Right renal cortex interstitium (tissue), 3 donors: ENCODE data around the gene FYB2. TPM values are rescaled to one million over a fixed set of nuclear protein-coding genes. Genes with fewer than 3 reads are reported as not detected.

Experiments
- DNase-seq, 3 donors: peaks; one replicate each; pipeline ENCODE4 v3.0.0-alpha.2; 2013; ENCODE audit warnings: low read depth in 3 of 3, low spot score in 2 of 3
- polyA plus RNA-seq, 3 donors: library from polyadenylated mRNA; unstranded; fragments of 120-200 nt; gene quantifications; one replicate each; pipeline ENCODE4 v1.2.1, GENCODE V29; 2013; ENCODE audit not compliant: insufficient read length in 3 of 3

The FYB2 gene
- polyA plus RNA-seq, 3 donors = 0.72 to 1.2 (median 0.81) TPM

GRCh38 chr1:56835657-56836056, 16.5 kb upstream of the FYB2 start:
- no peak for DNase-seq

- DNase-seq = no peak
Measured at GRCh38 chr1:56834137-56834900, 15.1 kb upstream of the FYB2 start.

GRCh38 chr1:56833088-56833487, 13.9 kb upstream of the FYB2 start:
- no peak for DNase-seq

GRCh38 chr1:56831871-56832693, 12.9 kb upstream of the FYB2 start:
- DNase-seq = peak in 2 of 3 donors; percentile 63 to 69

GRCh38 chr1:56830052-56830451, 10.8 kb upstream of the FYB2 start:
- DNase-seq = no peak

GRCh38 chr1:56827711-56828110, 8.5 kb upstream of the FYB2 start:
- DNase-seq = no peak

- no peak for DNase-seq
Measured at GRCh38 chr1:56825436-56825835, 6.2 kb upstream of the FYB2 start.

- no peak for DNase-seq
Measured at GRCh38 chr1:56824938-56825337, 5.7 kb upstream of the FYB2 start.

- DNase-seq = no peak
Measured at GRCh38 chr1:56824271-56824670, 5.1 kb upstream of the FYB2 start.

GRCh38 chr1:56821462-56821797, 2.2 kb upstream of the FYB2 start:
- DNase-seq = no peak

- no peak for DNase-seq
Measured at GRCh38 chr1:56820755-56821461, 1.7 kb upstream of the FYB2 start.

- DNase-seq = no peak
Measured at GRCh38 chr1:56817716-56818463, 1.3 kb downstream of the FYB2 start.

GRCh38 chr1:56816909-56817308, 2.3 kb downstream of the FYB2 start:
- no peak for DNase-seq

GRCh38 chr1:56816264-56816663, 2.9 kb downstream of the FYB2 start:
- no peak for DNase-seq

- no peak for DNase-seq
Measured at GRCh38 chr1:56814205-56814604, 5.0 kb downstream of the FYB2 start.

GRCh38 chr1:56811331-56811730, 7.9 kb downstream of the FYB2 start:
- no peak for DNase-seq

GRCh38 chr1:56808410-56808809, 10.8 kb downstream of the FYB2 start:
- DNase-seq = no peak

- DNase-seq = no peak
Measured at GRCh38 chr1:56806804-56807203, 12.4 kb downstream of the FYB2 start.

GRCh38 chr1:56803561-56804156, 15.5 kb downstream of the FYB2 start:
- no peak for DNase-seq

GRCh38 chr1:56799605-56800400, 19.4 kb downstream of the FYB2 start:
- no peak for DNase-seq
